GM21786 (cell line): ENCODE measurements around the gene KIFC3.
"Not testable (repeated sequence)": the region's sequence is repeated elsewhere in the genome, so short reads cannot be mapped to it uniquely, and the experiment has no call there.

ENCODE experiments used
- ATAC-seq: cut with Tn5 transposase; IDR thresholded peaks from one replicate; pipeline ENCODE4 v1.9.1; 2021; ENCODE audit not compliant: unreplicated experiment

Gene KIFC3

GRCh38 chr16:57755061-57755684, 47.1 kb downstream of the KIFC3 start:
- no peak for ATAC-seq

DNA sequence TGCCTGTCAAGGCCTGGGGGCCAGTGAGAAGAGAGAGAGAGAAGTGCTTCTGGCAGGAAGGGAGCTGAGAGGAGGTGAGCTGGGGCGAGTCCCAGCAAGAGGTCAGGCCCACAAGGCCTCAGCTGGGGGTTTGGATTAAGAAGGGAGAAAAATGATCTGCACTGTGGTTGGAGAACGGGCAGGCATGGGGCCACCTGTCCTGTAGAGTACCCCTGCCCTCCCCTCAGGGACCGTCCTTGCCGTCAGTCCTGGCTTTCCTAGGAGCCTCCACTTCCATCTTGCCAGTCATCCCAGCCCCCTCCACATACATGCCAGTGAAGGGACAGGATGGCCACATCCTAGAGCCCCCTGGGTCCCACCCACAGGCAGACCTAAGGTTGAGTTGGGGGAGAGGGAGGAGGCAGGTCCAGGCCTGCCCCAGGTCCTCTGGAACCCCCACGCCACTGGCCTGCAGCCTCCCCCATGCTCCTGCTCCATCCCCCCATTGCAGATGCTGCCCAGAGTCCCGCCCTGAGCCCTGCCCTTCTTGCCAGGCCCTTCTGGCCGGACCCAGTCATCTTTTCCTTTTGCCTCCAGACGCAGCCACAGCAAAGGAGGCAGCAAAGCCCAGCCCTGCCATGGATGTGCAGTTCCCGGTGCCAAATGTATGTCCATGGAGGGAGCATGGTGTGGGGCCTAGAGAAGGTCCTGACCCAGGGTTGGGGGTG, 47.8 kb downstream of the KIFC3 start:
- no peak for ATAC-seq

GRCh38 chr16:57753448-57754353, 48.6 kb downstream of the KIFC3 start:
- ATAC-seq = no peak

GRCh38 chr16:57752581-57753447, 49.5 kb downstream of the KIFC3 start:
- ATAC-seq = no peak

DNA sequence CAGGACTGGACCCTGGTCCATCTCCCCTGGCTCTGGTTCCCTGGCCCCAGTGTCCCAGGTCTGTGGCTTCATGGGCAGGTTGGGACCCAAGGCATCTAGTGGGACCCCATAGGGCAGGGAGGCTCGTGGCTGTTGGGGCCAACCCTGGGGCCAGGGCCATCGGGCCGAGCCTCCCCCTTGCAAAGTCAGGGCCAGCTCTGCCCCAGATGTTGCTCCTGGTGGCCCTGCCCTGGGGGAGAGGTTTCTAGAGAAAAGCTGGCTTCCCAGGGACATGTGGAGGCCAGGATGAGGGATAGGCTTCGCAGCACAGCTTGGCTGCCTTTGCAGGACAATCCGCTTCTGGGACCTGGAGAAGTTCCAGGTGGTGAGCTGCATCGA, 50.1 kb downstream of the KIFC3 start:
- no peak for ATAC-seq

DNA sequence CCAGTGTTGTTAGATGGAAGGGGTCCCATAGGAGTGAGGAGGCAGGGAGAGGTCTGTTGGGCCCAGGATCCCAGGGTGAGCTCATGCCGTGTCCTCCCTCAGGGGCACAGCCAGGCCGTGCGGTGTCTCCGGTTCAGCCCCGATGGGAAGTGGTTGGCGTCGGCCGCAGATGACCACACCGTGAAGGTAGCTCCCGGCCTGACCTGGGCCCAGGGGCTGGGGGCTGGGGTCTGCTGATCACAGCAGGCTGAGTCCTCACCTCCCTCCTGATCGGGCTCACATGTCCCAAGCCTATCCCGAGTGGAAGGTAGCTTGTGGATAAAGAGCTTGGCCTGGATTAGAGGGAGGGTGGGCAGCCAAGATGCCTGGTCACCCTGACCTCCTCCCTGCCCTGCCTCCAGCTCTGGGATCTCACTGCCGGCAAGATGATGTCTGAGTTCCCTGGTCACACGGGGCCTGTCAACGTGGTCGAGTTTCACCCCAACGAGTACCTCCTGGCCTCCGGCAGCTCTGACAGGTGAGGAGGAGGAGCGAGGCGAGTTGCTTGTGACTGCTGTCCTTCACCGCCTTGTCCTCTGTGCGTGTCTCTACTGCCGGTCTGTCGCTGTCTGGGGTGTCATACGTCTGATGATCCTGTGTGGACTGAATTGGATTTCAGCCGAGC, 50.6 kb downstream of the KIFC3 start:
- no peak for ATAC-seq

DNA sequence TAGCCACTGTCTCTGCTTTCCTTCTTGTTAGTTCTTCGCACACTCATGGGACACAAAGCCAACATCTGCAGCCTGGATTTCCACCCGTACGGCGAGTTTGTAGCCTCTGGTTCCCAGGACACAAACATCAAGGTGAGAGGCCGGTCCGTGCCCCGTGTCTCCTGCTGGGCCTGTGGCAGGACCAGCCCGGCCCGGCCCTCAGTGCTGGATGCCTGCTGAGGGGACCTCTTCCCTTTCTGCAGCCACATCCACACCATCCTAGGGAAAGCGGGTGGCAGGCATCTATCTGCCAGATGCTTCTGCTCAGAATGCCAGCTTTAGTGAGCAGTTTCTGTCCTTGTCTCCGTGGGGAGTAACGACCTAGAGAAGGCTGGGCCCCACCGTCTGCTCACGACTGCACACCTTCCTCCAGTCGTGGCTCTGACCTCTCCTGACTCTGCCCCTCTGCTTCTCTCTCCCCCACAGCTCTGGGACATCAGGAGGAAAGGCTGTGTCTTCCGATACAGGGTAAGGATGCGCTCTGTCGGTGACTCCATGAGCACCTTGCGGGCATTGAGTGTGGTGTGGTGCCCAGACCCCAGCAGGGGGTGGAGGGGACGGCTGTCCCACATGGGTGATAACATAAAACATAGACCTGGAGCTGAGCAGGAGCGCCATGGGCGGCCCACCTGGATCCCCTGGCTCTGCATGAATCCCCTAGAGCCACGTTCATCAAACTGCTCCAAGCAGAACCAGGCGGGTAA, 51.3 kb downstream of the KIFC3 start:
- no peak for ATAC-seq

DNA sequence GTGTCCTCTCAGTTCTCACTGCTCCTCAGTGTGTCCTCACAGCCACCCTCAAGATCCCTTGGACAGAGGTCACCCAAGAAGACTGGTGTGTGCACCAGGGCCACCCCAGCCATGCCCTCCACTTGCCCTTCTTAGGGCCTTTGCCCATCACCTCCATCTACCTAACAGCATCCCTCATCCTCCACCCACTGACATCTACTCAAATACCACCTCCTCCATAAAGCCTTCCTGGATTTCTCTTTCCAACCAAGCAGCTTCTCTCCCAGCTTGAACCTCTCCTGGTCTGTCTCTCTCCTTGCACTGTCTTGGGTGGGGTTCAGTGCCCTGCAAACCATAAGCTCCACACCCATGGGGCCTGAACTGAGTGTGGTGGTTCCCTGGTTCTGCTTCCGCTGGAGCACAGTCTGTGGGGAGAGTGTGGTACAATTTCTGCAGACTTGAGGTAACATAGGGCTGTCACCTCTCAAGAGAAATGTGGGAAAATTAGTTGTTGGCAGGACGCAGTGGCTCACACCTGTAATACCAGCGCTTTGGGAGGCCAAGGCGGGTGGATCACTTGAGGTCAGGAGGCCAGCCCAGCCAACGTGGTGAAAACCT, 52.3 kb downstream of the KIFC3 start:
- no peak for ATAC-seq

GRCh38 chr16:57749101-57749692, 53.1 kb downstream of the KIFC3 start:
- no peak for ATAC-seq

DNA sequence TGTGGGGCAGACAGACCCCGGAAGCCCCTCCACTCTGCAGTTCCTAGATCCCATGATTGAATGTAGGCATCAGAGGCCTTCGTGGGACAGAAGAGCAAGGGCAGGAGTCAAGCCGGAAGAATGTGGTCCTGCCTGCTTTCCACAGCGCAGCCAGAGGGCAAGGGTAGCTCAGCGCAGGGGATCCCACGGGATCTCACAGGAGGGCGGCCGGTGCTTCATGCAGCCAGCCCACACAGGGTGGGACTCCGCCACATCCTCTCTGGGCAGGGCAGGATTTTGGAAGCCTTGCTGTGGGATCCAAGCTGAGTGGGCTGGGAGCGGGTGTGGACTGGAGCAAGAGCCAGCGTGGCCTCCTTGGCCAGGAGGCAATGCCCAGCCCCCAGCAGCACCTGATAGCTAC, 53.7 kb downstream of the KIFC3 start:
- no peak for ATAC-seq

GRCh38 chr16:57747996-57748395, 54.3 kb downstream of the KIFC3 start:
- ATAC-seq = no peak

- ATAC-seq = no peak
These were observed 54.8 kb downstream of the KIFC3 start for GRCh38 chr16:57747496-57747895.

GRCh38 chr16:57747091-57747490, 55.2 kb downstream of the KIFC3 start:
- no peak for ATAC-seq

- ATAC-seq = not testable (repeated sequence)
These were observed 56.0 kb downstream of the KIFC3 start for GRCh38 chr16:57746316-57746715.

- no peak for ATAC-seq
These were observed 56.5 kb downstream of the KIFC3 start for GRCh38 chr16:57745768-57746167.

DNA sequence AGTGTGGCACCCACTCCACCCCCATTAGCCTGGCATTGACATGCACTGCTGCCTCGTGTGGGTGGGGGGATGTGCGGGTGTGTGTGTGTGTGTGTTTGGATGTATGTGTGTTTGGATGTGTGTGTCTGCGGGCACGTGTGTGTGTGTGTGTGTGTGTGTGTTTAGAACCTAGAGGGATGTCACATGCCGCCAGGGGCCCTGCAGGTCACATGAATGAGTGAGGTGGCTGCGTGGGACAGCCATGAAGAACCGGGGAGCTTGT, 57.7 kb downstream of the KIFC3 start:
- no peak for ATAC-seq

DNA sequence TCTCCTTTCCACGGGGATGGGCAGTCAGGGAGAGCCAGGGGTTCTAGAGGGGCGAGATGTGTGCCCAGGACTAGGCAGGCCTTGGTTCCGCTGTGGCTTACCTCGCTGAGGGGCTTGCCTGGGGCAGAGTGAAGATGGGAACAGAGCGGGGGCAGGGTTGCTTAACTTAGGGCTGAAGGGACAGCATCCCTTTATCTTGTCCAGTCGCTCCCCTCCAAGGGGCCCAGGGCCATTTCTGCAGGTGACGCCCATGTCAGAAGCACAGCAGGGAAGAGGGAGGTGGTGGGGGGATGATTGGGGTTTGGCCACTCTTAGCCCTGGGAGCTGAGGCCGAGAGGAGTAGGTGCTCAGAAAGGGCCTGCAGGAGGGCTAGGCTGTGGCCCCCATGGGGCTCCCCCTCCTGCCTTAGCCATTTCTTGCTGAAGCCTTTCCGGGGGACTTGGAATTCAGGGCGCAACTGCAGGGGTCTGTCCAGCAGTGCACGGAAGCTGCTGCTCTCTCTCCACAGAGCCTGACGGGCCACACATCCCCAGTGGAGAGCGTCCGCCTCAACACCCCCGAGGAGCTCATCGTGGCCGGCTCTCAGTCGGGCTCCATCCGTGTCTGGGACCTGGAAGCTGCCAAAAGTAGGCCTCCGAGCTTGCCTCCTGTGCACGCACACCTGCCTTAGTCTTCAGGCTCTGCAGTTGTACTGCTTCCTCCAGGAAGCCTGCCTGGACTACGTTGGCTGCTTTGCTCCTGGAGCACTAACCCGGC, 58.2 kb downstream of the KIFC3 start:
- ATAC-seq = no peak

- no peak for ATAC-seq
These were observed 58.8 kb downstream of the KIFC3 start for GRCh38 chr16:57743458-57743857.
